Trophoblast cell (in vitro differentiated cells and primary cell): ENCODE measurements around the gene MMP15.

Experiments used
- DNase-seq, 2 donors: peaks; one replicate each; pipeline ENCODE4 v3.0.0-alpha.2; 2016
- H2AFZ ChIP-seq: 2 replicates; pipeline ENCODE4 v1.6.1; 2013; ENCODE audit warnings: low read length, moderate library complexity, mild to moderate bottlenecking; ENCODE audit not compliant: insufficient read depth, poor library complexity
- H2AK5ac ChIP-seq: 2 replicates; pipeline ENCODE4 v1.6.1; 2013; ENCODE audit warnings: mild to moderate bottlenecking, low read length
- H2BK120ac ChIP-seq: 2 replicates; pipeline ENCODE4 v1.6.1; 2013; ENCODE audit warnings: low read length, mild to moderate bottlenecking, moderate library complexity; ENCODE audit not compliant: insufficient read depth, poor library complexity
- H2BK12ac ChIP-seq: 2 replicates; pipeline ENCODE4 v1.6.1; 2013; ENCODE audit warnings: mild to moderate bottlenecking, low read length, moderate library complexity
- H2BK5ac ChIP-seq: 2 replicates; pipeline ENCODE4 v1.6.1; 2013; ENCODE audit warnings: low read length, low read depth, moderate library complexity, mild to moderate bottlenecking; ENCODE audit not compliant: poor library complexity
- H3K14ac ChIP-seq: 2 replicates; pipeline ENCODE4 v1.6.1; 2013; ENCODE audit warnings: mild to moderate bottlenecking, low read length
- H3K18ac ChIP-seq: 2 replicates; pipeline ENCODE4 v1.6.1; 2013; ENCODE audit warnings: mild to moderate bottlenecking, low read length
- H3K23ac ChIP-seq: 2 replicates; pipeline ENCODE4 v1.6.1; 2013; ENCODE audit warnings: low read length
- H3K27ac ChIP-seq: 2 replicates; pipeline ENCODE4 v1.5.1; 2013; ENCODE audit warnings: low read depth, mild to moderate bottlenecking, inconsistent platforms, low read length, moderate library complexity
- H3K27me3 ChIP-seq: 2 replicates; pipeline ENCODE4 v1.6.1; 2013; ENCODE audit warnings: inconsistent platforms, mild to moderate bottlenecking, low read length, moderate library complexity; ENCODE audit not compliant: insufficient read depth
- H3K36me3 ChIP-seq, 2 experiments: 1 replicate in 1 of 2; 2 replicates in 1 of 2; pipeline ENCODE4 v1.6.1; 2013; ENCODE audit warnings: low read length in 2 of 2, mild to moderate bottlenecking in 2 of 2, moderate library complexity in 1 of 2; ENCODE audit not compliant: insufficient read depth in 2 of 2, control insufficient read depth in 1 of 2
- H3K4ac ChIP-seq: 2 replicates; pipeline ENCODE4 v1.6.1; 2013; ENCODE audit warnings: low read depth, mild to moderate bottlenecking, low read length, moderate library complexity
- H3K4me1 ChIP-seq, 2 experiments: 1 replicate in 1 of 2; 2 replicates in 1 of 2; pipeline ENCODE4 v1.6.1; 2013; ENCODE audit warnings: low read length in 2 of 2, mild to moderate bottlenecking in 2 of 2, moderate library complexity in 1 of 2; ENCODE audit not compliant: insufficient read depth in 2 of 2, control insufficient read depth in 1 of 2
- H3K4me2 ChIP-seq: 2 replicates; pipeline ENCODE4 v1.6.1; 2013; ENCODE audit warnings: inconsistent platforms, mild to moderate bottlenecking, low read length, moderate library complexity
- H3K4me3 ChIP-seq: 2 replicates; pipeline ENCODE4 v1.5.1; 2013; ENCODE audit warnings: mild to moderate bottlenecking, low read depth, low read length, inconsistent platforms
- H3K79me1 ChIP-seq: one replicate; pipeline ENCODE4 v1.6.1; 2013; ENCODE audit warnings: low read length
- H3K79me2 ChIP-seq: 2 replicates; pipeline ENCODE4 v1.6.1; 2013; ENCODE audit warnings: low read length, mild to moderate bottlenecking; ENCODE audit not compliant: control insufficient read depth, insufficient read depth, poor library complexity
- H3K9ac ChIP-seq: 2 replicates; pipeline ENCODE4 v1.6.1; 2013; ENCODE audit warnings: mild to moderate bottlenecking, low read length
- H3K9me3 ChIP-seq: 2 replicates; pipeline ENCODE4 v1.6.1; 2013; ENCODE audit warnings: low read depth, mild to moderate bottlenecking, control low read depth, inconsistent platforms, low read length; ENCODE audit not compliant: insufficient read depth
- H4K12ac ChIP-seq: 2 replicates; pipeline ENCODE4 v1.6.1; 2013; ENCODE audit warnings: low read depth, mild to moderate bottlenecking, low read length, moderate library complexity
- H4K8ac ChIP-seq: 2 replicates; pipeline ENCODE4 v1.6.1; 2013; ENCODE audit warnings: low read depth, mild to moderate bottlenecking, low read length, moderate library complexity
- H4K91ac ChIP-seq: one replicate; pipeline ENCODE4 v1.6.1; 2013; ENCODE audit warnings: low read depth, mild to moderate bottlenecking, low read length, moderate library complexity
- WGBS: extraction: QIAGEN DNeasy Blood & Tissue Kit; methylation state at CpG from one replicate; pipeline ENCODE4 v1.1.7; 2013; ENCODE audit warnings: missing lambda C conversion rate; ENCODE audit not compliant: insufficient read length, insufficient coverage; ENCODE audit errors: extremely low coverage; 5-methylcytosine and 5-hydroxymethylcytosine counted together

MMP15 gene

DNA sequence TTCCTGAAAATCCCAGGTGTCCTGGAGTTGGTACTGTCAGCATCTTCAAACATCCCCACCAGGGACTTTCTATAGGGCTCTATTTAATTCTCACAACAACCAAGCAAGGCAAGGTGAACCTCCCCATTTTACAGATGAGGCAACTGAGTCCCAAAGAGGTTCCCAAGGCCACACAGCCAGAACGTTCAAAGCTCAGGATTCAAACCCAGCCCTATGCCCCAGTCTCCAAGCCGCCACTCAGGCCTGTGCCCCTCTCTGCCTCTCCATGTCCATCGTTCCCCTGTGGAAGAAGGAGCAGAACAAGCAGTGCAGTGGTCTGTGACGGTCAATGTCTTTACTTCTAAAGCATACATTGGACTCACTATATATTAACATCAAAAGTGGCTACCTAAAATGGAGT lies 31.2 kb upstream of the MMP15 start:
- Histone ChIP-seq H3K18ac (no peak overlapping the region), H3K4me2 (no peak overlapping the region), H3K27me3 (no peaks in the 10 kb centered on the region), H2BK120ac (peak overlapping the region; percentile 27), H4K91ac (no peak overlapping the region), H3K14ac (no peak overlapping the region), H3K4me1 (peaks cover 24 to 38% of the 10 kb centered on the region in 2 experiments), H3K9me3 (no peaks in the 10 kb centered on the region), H2AK5ac (no peak overlapping the region), H3K27ac (no peak overlapping the region), H3K79me2 (peaks cover 2% of the 10 kb centered on the region), H2BK5ac (no peak overlapping the region), H3K9ac (no peak overlapping the region), H3K4me3 (no peak overlapping the region), H2AFZ (no peak overlapping the region), H3K23ac (no peak overlapping the region), H4K8ac (no peak overlapping the region), H4K12ac (no peak overlapping the region), H3K79me1 (peaks cover 8% of the 10 kb centered on the region), H3K4ac (no peak overlapping the region), H2BK12ac (no peak overlapping the region), H3K36me3 (peaks cover 17 to 31% of the 10 kb centered on the region in 2 experiments)
- no peak for DNase-seq
- no CpG with 5 or more reads among the region's 4 CpGs for WGBS

GRCh38 chr16:57994778-57995177 lies 30.8 kb upstream of the MMP15 start:
- Histone ChIP-seq H4K91ac (no peak overlapping the region), H2BK12ac (no peak overlapping the region), H3K27me3 (no peaks in the 10 kb centered on the region), H2AFZ (no peak overlapping the region), H3K79me1 (peaks cover 8% of the 10 kb centered on the region), H2BK120ac (no peak overlapping the region), H3K4ac (no peak overlapping the region), H2BK5ac (no peak overlapping the region), H3K36me3 (peaks cover 17 to 31% of the 10 kb centered on the region in 2 experiments), H3K27ac (no peak overlapping the region), H3K14ac (no peak overlapping the region), H4K12ac (no peak overlapping the region), H3K79me2 (peaks cover 2% of the 10 kb centered on the region), H3K4me3 (no peak overlapping the region), H3K9me3 (no peaks in the 10 kb centered on the region), H3K9ac (no peak overlapping the region), H4K8ac (no peak overlapping the region), H3K4me2 (no peak overlapping the region), H3K18ac (no peak overlapping the region), H3K23ac (no peak overlapping the region), H3K4me1 (peaks cover 28 to 40% of the 10 kb centered on the region in 2 experiments), H2AK5ac (no peak overlapping the region)
- no CpG with 5 or more reads among the region's 4 CpGs for WGBS
- DNase-seq: peak; percentile 68 to 69

DNA sequence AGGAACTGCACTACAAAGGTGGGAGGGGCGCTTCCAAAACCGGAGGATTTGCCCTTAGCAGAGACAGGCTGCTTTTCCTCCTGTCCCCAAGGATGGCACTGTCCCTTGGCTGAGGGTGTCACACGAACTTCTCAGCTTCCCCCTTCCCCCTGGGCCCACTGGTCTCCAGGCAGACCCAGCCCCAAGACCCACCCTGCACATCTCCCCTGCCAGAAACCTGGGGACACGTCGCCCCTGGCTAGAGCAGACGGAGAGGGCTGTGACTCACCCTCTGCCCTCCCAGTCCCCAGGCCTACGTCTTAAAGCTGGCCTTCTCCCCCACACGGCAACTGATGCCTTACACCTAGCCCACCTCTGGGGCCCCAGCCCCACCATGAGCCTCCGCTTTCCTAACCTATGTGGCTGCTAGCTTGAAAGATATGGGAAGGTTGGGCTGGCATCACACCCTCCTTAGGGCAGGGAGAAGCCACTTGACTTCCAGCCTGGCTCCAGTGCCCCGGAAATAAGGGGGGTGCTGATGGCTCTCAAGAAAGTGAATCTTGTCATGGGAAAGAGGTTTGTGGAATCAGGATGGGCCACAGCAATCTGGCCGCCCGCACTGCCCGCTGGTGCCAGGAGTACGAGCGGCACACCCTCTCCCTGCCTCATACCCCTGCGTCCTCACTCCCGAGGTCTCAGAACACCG lies 29.7 kb upstream of the MMP15 start:
- no peak overlapping the region for H4K12ac ChIP-seq
- no peak overlapping the region for H2BK120ac ChIP-seq
- H3K4me3 ChIP-seq: peak overlapping the region; percentile 11
- H3K79me2 ChIP-seq: peaks cover 4% of the 10 kb centered on the region
- no CpG with 5 or more reads among the region's 18 CpGs for WGBS
- H3K4me2 ChIP-seq: no peak overlapping the region
- no peak overlapping the region for H4K8ac ChIP-seq
- H3K14ac ChIP-seq: no peak overlapping the region
- no peak overlapping the region for H3K9ac ChIP-seq
- peaks cover 12% of the 10 kb centered on the region for H3K79me1 ChIP-seq
- H3K27me3 ChIP-seq: no peaks in the 10 kb centered on the region
- H2AK5ac ChIP-seq: no peak overlapping the region
- DNase-seq: no peak
- no peak overlapping the region for H3K18ac ChIP-seq
- H3K23ac ChIP-seq: no peak overlapping the region
- H3K36me3 ChIP-seq: peaks cover 17 to 31% of the 10 kb centered on the region in 2 experiments
- no peak overlapping the region for H3K4ac ChIP-seq
- no peak overlapping the region for H2BK5ac ChIP-seq
- H4K91ac ChIP-seq: no peak overlapping the region
- H3K27ac ChIP-seq: no peak overlapping the region
- H2BK12ac ChIP-seq: no peak overlapping the region
- no peak overlapping the region for H2AFZ ChIP-seq
- no peaks in the 10 kb centered on the region for H3K9me3 ChIP-seq
- H3K4me1 ChIP-seq: peaks cover 29 to 42% of the 10 kb centered on the region in 2 experiments

GRCh38 chr16:57996406-57997175 lies 29.0 kb upstream of the MMP15 start:
- no peak overlapping the region for H4K12ac ChIP-seq
- H3K79me1 ChIP-seq: peaks cover 17% of the 10 kb centered on the region
- peaks cover 29 to 42% of the 10 kb centered on the region in 2 experiments for H3K4me1 ChIP-seq
- no peak overlapping the region for H2AFZ ChIP-seq
- H3K36me3 ChIP-seq: peaks cover 17 to 31% of the 10 kb centered on the region in 2 experiments
- no peak overlapping the region for H3K4ac ChIP-seq
- H2BK120ac ChIP-seq: no peak overlapping the region
- H3K18ac ChIP-seq: no peak overlapping the region
- H3K27ac ChIP-seq: no peak overlapping the region
- H2BK5ac ChIP-seq: no peak overlapping the region
- H2AK5ac ChIP-seq: no peak overlapping the region
- no peak overlapping the region for H2BK12ac ChIP-seq
- H3K4me3 ChIP-seq: no peak overlapping the region
- H3K14ac ChIP-seq: no peak overlapping the region
- H3K79me2 ChIP-seq: peaks cover 6% of the 10 kb centered on the region
- H3K4me2 ChIP-seq: no peak overlapping the region
- no peak for DNase-seq
- H3K9me3 ChIP-seq: no peaks in the 10 kb centered on the region
- H4K91ac ChIP-seq: no peak overlapping the region
- no CpG with 5 or more reads among the region's 62 CpGs for WGBS
- no peak overlapping the region for H3K23ac ChIP-seq
- no peaks in the 10 kb centered on the region for H3K27me3 ChIP-seq
- no peak overlapping the region for H3K9ac ChIP-seq
- no peak overlapping the region for H4K8ac ChIP-seq
